DMS153 treated with DMSO at 0.1 percent for 48 hours (cell line): Measurements from ENCODE around the gene TUT1.
"Not testable (repeated sequence)": the region's sequence is repeated elsewhere in the genome, so short reads cannot be mapped to it uniquely, and the experiment has no call there.

ENCODE experiments used
- DNase-seq: peaks from one replicate; lab custom pipeline; 2025; ENCODE audit not compliant: unreplicated experiment; lab: John Stamatoyannopoulos, UW

TUT1 gene, protein sequence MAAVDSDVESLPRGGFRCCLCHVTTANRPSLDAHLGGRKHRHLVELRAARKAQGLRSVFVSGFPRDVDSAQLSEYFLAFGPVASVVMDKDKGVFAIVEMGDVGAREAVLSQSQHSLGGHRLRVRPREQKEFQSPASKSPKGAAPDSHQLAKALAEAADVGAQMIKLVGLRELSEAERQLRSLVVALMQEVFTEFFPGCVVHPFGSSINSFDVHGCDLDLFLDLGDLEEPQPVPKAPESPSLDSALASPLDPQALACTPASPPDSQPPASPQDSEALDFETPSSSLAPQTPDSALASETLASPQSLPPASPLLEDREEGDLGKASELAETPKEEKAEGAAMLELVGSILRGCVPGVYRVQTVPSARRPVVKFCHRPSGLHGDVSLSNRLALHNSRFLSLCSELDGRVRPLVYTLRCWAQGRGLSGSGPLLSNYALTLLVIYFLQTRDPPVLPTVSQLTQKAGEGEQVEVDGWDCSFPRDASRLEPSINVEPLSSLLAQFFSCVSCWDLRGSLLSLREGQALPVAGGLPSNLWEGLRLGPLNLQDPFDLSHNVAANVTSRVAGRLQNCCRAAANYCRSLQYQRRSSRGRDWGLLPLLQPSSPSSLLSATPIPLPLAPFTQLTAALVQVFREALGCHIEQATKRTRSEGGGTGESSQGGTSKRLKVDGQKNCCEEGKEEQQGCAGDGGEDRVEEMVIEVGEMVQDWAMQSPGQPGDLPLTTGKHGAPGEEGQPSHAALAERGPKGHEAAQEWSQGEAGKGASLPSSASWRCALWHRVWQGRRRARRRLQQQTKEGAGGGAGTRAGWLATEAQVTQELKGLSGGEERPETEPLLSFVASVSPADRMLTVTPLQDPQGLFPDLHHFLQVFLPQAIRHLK

GRCh38 chr11:62591448-62592145, at the start of gene TUT1:
TUT1 (minus strand) TSS chr11:62591523; CDS start chr11:62591485, 38 bp downstream.
- peak; percentile 97 for DNase-seq

- DNase-seq = no peak
These were observed 41.2 kb upstream of the TUT1 start for GRCh38 chr11:62632492-62632891.

GRCh38 chr11:62627713-62628112, 36.4 kb upstream of the TUT1 start:
- DNase-seq = no peak

GRCh38 chr11:62622476-62623089, 31.3 kb upstream of the TUT1 start:
- no peak for DNase-seq

GRCh38 chr11:62621567-62622470, 30.5 kb upstream of the TUT1 start, which contains the start of gene B3GAT3:
B3GAT3 (minus strand) TSS chr11:62621986; CDS start chr11:62621947, 39 bp downstream.
- peak; percentile 97 for DNase-seq

DNA sequence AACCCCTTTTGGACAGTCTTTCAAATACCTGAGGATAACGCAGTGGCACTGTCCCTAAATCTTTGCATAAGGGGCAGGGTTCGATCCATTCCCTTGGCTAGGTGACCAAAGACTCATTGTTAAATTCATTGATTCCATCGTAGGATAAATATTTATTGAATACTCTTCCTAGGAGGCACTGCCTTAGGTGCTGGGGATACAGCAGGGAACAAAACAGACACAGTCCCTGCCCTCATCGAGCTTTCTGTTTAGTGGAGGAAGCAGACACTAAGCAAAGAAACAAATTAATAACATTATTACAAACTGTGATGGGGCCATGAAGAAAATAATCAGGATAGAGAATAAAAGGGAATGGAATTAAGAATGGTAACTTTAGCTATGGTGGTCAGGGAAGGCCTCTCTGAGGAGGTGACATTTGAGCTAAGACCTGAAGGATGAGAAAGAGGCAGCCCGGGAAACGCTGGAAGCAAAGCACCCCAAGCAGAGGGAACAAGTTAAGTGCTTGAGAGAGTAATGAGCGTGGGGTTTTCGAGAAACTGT, 29.8 kb upstream of the TUT1 start:
- DNase-seq = no peak

- DNase-seq = not testable (repeated sequence)
These were observed 25.6 kb upstream of the TUT1 start for GRCh38 chr11:62616957-62617356.

GRCh38 chr11:62615521-62615920, 24.2 kb upstream of the TUT1 start:
- no peak for DNase-seq

- DNase-seq = no peak
These were observed 23.0 kb upstream of the TUT1 start for GRCh38 chr11:62614275-62614674.

GRCh38 chr11:62613291-62613778, 22.0 kb upstream of the TUT1 start:
- DNase-seq = no peak

- peak; percentile 37 for DNase-seq
These were observed 21.3 kb upstream of the TUT1 start, which contains the start of the genes EML3 and ROM1 for GRCh38 chr11:62612366-62613290. EML3 (minus strand) TSS chr11:62612775; CDS start chr11:62612457, 318 bp downstream. ROM1 (plus strand) TSS chr11:62613257; CDS start chr11:62613282, 25 bp downstream.

- DNase-seq = no peak
These were observed 20.5 kb upstream of the TUT1 start for GRCh38 chr11:62611705-62612365.

- DNase-seq = no peak
These were observed 19.7 kb upstream of the TUT1 start for GRCh38 chr11:62610814-62611704.

DNA sequence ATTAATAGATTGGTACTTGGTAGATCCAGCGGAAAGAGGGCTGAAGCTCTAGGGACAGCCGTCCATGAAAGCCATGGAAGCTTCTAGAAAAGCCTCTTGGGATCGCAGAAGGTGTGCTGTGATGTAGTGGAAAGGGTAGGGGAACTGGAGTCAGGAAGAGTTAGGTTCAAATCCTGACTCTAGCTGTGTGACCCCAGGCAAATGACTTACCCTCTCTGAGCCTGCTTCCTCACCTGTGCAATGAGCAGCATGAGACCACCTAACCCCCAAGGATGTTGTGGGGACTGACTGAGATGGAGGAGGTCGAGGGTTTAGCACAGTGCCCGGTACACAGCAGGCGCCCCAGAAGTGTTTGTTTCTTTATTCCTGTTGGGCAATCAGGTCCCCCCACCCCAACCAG, 19.1 kb upstream of the TUT1 start:
- no peak for DNase-seq

DNA sequence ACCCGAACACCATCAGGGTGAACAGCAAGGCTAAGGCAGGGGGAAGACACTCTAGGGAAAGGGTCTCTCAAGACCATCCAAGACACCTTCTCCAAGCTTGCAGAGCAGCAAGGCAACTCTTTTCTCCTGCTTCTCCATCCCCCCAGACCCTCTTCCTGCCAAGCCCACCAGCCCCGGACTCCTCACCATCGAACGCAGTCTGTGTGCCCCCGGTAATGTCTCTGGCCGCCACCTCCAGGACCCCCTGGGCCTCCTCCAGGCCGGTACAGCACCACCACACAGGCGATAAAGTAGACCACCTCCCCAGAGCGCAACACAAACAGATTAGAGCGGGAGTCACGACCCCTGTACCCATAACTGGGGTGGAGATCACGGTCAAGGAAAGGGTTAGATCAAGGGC, 17.5 kb upstream of the TUT1 start:
- DNase-seq = no peak

- no peak for DNase-seq
These were observed 16.4 kb upstream of the TUT1 start for GRCh38 chr11:62607714-62608113.

- no peak for DNase-seq
These were observed 14.6 kb upstream of the TUT1 start for GRCh38 chr11:62605902-62606301.
